Measurements from ENCODE around the gene SEBOX.

GRCh38 chr17:28335959-28336871 is 28.8 kb downstream of the SEBOX start:
- TF ChIP-seq POLR2A (IDR thresholded peaks at IDR 0.05; ENCODE audit: low read length), result peak; percentile 29
- TF ChIP-seq GATA1 (IDR thresholded peaks at IDR 0.05; ENCODE audit: low read depth, low read length), result no peak
